ENCODE results near the gene LBR.

LBR gene

DNA sequence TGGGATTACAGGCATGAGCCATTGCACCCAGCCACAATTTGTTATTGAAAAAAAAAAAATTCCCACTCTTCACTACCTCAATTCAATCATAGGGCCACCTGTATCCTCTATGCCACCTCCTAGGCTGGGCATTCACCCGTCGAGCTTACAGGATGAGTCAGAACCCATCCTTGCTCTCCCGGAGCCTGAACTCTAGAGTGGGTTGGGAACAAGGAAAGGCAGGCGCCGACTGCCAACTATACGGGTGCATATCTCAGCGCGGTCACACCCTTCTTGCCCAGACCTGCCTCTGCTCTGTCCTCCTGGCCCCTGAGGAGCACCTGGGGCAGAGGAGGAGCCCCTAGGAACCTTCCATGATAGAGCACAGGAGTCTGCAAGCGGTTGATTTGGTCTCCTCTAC lies 21.4 kb upstream of the LBR start:
- Histone ChIP-seq H3K9me3 (ENCODE audit: insufficient read depth, low read length) (no peaks in the 10 kb centered on the region), H3K4me2 (ENCODE audit: low read depth, low read length, poor library complexity, severe bottlenecking) (no peak overlapping the region), H4K20me1 (ENCODE audit: low read depth, low read length) (no peaks in the 10 kb centered on the region), H3F3A (ENCODE audit: insufficient read depth) (no peaks in the 10 kb centered on the region), H2AFZ (ENCODE audit: low read depth, low read length, severe bottlenecking) (no peak overlapping the region), H3K27ac (ENCODE audit: low read depth, low read length) (no peak overlapping the region), H3K79me2 (ENCODE audit: insufficient read depth, low read length) (no peaks in the 10 kb centered on the region), H3K36me3 (ENCODE audit: low read length) (no peaks in the 10 kb centered on the region), H3K27me3 (ENCODE audit: low read length) (no peaks in the 10 kb centered on the region), H3K4me3 (ENCODE audit: insufficient read depth, low read length, poor library complexity, severe bottlenecking) (no peak overlapping the region), H3K9ac (ENCODE audit: low read length) (no peak overlapping the region), H3K9me2 (replicated peaks; ENCODE audit: insufficient read depth, low read length) (no peaks in the 10 kb centered on the region)
- TF ChIP-seq EZH2phosphoT487 (conservative IDR thresholded peaks at IDR 0.05; ENCODE audit: low read length) (no peak), CTCF (IDR thresholded peaks at IDR 0.05; ENCODE audit: insufficient read depth, low read length, poor library complexity, severe bottlenecking) (no peak)

DNA sequence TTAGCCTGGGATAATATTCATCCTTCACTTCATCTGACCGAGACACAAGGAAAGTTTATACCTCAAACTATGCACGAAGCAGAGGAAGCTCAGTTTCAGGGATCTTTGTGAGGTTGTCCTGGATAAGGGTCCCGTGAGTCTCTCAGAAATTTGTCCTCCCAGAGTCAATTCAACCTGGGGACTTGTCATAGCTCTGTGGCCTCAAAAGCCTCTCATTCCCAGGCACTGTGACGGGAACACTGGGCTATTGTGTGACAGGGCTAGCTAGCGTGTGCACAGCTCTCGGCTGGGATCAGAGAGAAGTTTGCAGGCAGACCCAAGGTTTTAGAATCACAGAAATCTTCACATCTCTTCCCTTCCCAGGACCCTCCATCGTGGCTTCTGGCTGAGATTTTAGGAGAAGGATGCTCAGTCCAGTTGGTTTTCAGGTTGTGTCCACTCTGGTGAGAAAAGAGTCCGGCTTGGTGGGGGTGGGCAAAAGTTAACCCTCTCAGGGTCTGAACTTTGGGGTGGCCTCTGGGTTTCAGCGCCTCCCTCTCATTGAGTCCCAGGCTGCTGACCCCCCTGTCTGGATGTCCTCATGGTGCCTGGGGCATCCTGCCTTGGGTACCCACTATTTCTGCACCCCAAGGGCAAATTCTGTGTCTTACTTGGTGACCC lies 20.4 kb upstream of the LBR start:
- H3K4me3 ChIP-seq (ENCODE audit: insufficient read depth, low read length, poor library complexity, severe bottlenecking) = no peak overlapping the region
- no peaks in the 10 kb centered on the region for H3K9me2 ChIP-seq (replicated peaks; ENCODE audit: insufficient read depth, low read length)
- H3K27ac ChIP-seq (ENCODE audit: low read depth, low read length) = no peak overlapping the region
- no peak overlapping the region for H2AFZ ChIP-seq (ENCODE audit: low read depth, low read length, severe bottlenecking)
- H3K27me3 ChIP-seq (ENCODE audit: low read length) = no peaks in the 10 kb centered on the region
- H4K20me1 ChIP-seq (ENCODE audit: low read depth, low read length) = no peaks in the 10 kb centered on the region
- no peaks in the 10 kb centered on the region for H3K36me3 ChIP-seq (ENCODE audit: low read length)
- no peaks in the 10 kb centered on the region for H3K9me3 ChIP-seq (ENCODE audit: insufficient read depth, low read length)
- H3F3A ChIP-seq (ENCODE audit: insufficient read depth) = no peaks in the 10 kb centered on the region
- H3K79me2 ChIP-seq (ENCODE audit: insufficient read depth, low read length) = no peaks in the 10 kb centered on the region
- TF ChIP-seq CTCF (IDR thresholded peaks at IDR 0.05; ENCODE audit: insufficient read depth, low read length, poor library complexity, severe bottlenecking) (no peak), EZH2phosphoT487 (conservative IDR thresholded peaks at IDR 0.05; ENCODE audit: low read length) (no peak)
- H3K4me2 ChIP-seq (ENCODE audit: low read depth, low read length, poor library complexity, severe bottlenecking) = no peak overlapping the region
- H3K9ac ChIP-seq (ENCODE audit: low read length) = no peak overlapping the region

DNA sequence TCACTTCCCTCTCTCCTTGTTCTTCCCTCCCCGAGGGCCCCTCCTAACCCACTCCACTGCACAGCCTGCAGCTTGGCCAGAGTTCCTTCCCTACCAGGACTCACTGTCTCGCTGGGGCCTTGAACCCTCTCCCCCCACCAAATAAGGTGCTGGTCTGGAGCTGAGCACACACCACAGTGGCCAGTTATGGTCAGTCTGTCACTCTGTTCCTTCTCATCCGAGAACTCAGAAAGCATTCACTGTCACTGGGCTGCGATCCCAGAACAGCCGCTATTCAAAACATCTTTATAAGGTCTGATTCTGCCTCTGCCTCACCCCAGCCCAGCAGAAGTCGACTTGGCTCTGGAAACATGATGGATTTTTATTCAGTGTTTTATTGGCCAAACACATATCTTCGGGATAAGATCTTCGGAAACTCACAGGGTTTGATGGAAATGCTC lies 19.8 kb upstream of the LBR start:
- Histone ChIP-seq H3K4me3 (ENCODE audit: insufficient read depth, low read length, poor library complexity, severe bottlenecking) (no peak overlapping the region), H3K9ac (ENCODE audit: low read length) (no peak overlapping the region), H3K9me3 (ENCODE audit: insufficient read depth, low read length) (no peaks in the 10 kb centered on the region), H2AFZ (ENCODE audit: low read depth, low read length, severe bottlenecking) (no peak overlapping the region), H3K4me2 (ENCODE audit: low read depth, low read length, poor library complexity, severe bottlenecking) (no peak overlapping the region), H3K79me2 (ENCODE audit: insufficient read depth, low read length) (no peaks in the 10 kb centered on the region), H3K27me3 (ENCODE audit: low read length) (no peaks in the 10 kb centered on the region), H3K36me3 (ENCODE audit: low read length) (no peaks in the 10 kb centered on the region), H3K9me2 (replicated peaks; ENCODE audit: insufficient read depth, low read length) (no peaks in the 10 kb centered on the region), H3F3A (ENCODE audit: insufficient read depth) (no peaks in the 10 kb centered on the region), H3K27ac (ENCODE audit: low read depth, low read length) (no peak overlapping the region), H4K20me1 (ENCODE audit: low read depth, low read length) (no peaks in the 10 kb centered on the region)
- TF ChIP-seq EZH2phosphoT487 (conservative IDR thresholded peaks at IDR 0.05; ENCODE audit: low read length) = no peak
- no peak for TF ChIP-seq CTCF (IDR thresholded peaks at IDR 0.05; ENCODE audit: insufficient read depth, low read length, poor library complexity, severe bottlenecking)
